HCT116 (cell line): ENCODE measurements around the gene TMEM176B. TPM values are rescaled to one million over a fixed set of nuclear protein-coding genes. Genes with fewer than 3 reads are reported as not detected.

ENCODE experiments used
- ATAC-seq: fragments of 200-7000 bp; cut with Tn5 transposase; 2 replicates; pipeline ENCODE4 v1.9.1; 2020; ENCODE audit warnings: mild to moderate bottlenecking, moderate library complexity
- BruUV-seq: library from RNA; stranded (reverse); fragments of 400-500 nt; replicated peaks from 2 replicates; lab custom pipeline; 2021; lab: Mats Ljungman, UMichigan
- CTCF ChIA-PET: fragments of 300-600 bp; sonication (Branson Sonifier 250); formaldehyde crosslinking; loops from one replicate; lab custom pipeline; 2021; ENCODE audit warnings: antibody characterized with exemption; lab: Charles Lee
- POLR2A ChIA-PET: fragments of 300-600, 350-600 bp; sonication (Branson Sonifier 250); formaldehyde crosslinking; loops from one replicate; lab custom pipeline; 2021; ENCODE audit warnings: antibody characterized with exemption; lab: Charles Lee
- RAD21 ChIA-PET, 2 experiments: fragments of 300-600 bp; sonication (Branson Sonifier 250); formaldehyde crosslinking; loops; one replicate each; lab custom pipeline; 2023; ENCODE audit warnings: low total read pairs in 2 of 2; ENCODE audit not compliant: uncharacterized antibody in 2 of 2, unreplicated experiment in 2 of 2, low non-redundant PET in 1 of 2; lab: Charles Lee
- DNase-seq: peaks from one replicate; pipeline ENCODE4 v3.0.0-alpha.2; 2010; ENCODE audit warnings: low read depth, low spot score
- H2AFZ ChIP-seq: fragments of 200-600 bp; shearing (Covaris generic), sonication (generic); 2 replicates; pipeline ENCODE4 v1.6.1; 2017; ENCODE audit warnings: low read depth, mixed run types, mixed read lengths, antibody characterized with exemption, low read length; ENCODE audit not compliant: poor library complexity, severe bottlenecking
- H3K27ac ChIP-seq: 2 replicates; pipeline ENCODE4 v1.5.1; 2012; ENCODE audit warnings: low read depth, low read length
- H3K27me3 ChIP-seq: fragments of 200-600 bp; sonication (generic); 2 replicates; pipeline ENCODE4 v1.6.1; 2016; ENCODE audit warnings: mixed run types, low read length, mixed read lengths; ENCODE audit not compliant: insufficient read depth
- H3K36me3 ChIP-seq, 2 experiments: fragments of 200-500 bp in 1 of 2; fragments of 200-600 bp in 1 of 2; sonication (Bioruptor generic) in 1 of 2; sonication (generic) in 1 of 2; 2 replicates each; pipeline versions ENCODE4 v1.5.1 to v1.6.1; 2014 to 2016; ENCODE audit warnings: low read length in 2 of 2, inconsistent platforms in 1 of 2, mixed read lengths in 1 of 2, mixed run types in 1 of 2; ENCODE audit not compliant: insufficient read depth in 2 of 2, control insufficient read depth in 1 of 2
- H3K4me1 ChIP-seq, 2 experiments: fragments of 200-600 bp in 1 of 2; sonication (generic) in 1 of 2; 2 replicates each; pipeline versions ENCODE4 v1.5.1 to v1.6.1; 2012 to 2017; ENCODE audit warnings: low read length in 2 of 2, inconsistent platforms in 1 of 2, mild to moderate bottlenecking in 1 of 2, mixed read lengths in 1 of 2, mixed run types in 1 of 2, moderate library complexity in 1 of 2; ENCODE audit not compliant: insufficient read depth in 2 of 2, control insufficient read depth in 1 of 2
- H3K4me2 ChIP-seq: fragments of 200-600 bp; sonication (generic); 2 replicates; pipeline ENCODE4 v1.6.1; 2017; ENCODE audit warnings: mixed run types, low read length, mixed read lengths
- H3K4me3 ChIP-seq, 2 experiments: fragments of 200-600 bp in 1 of 2; sonication (generic) in 1 of 2; replicated peaks in 1 of 2; 2 replicates each; pipeline ENCODE4 v1.5.1; 2011 to 2016; ENCODE audit warnings: low read length in 2 of 2, control low read depth in 1 of 2, low read depth in 1 of 2, mild to moderate bottlenecking in 1 of 2, mixed read lengths in 1 of 2, mixed run types in 1 of 2
- H3K79me2 ChIP-seq: fragments of 200-600 bp; sonication (generic); 2 replicates; pipeline ENCODE4 v1.6.1; 2017; ENCODE audit warnings: mild to moderate bottlenecking, mixed run types, low read length, moderate library complexity, mixed read lengths; ENCODE audit not compliant: insufficient read depth
- H3K9ac ChIP-seq: fragments of 200-600 bp; sonication (generic); 2 replicates; pipeline ENCODE4 v1.6.1; 2016; ENCODE audit warnings: low read length, mixed read lengths
- H3K9me2 ChIP-seq: fragments of 200-600 bp; sonication (generic), shearing (Covaris generic); 2 replicates; pipeline ENCODE4 v1.6.1; 2017; ENCODE audit warnings: mixed run types, mild to moderate bottlenecking, moderate library complexity; ENCODE audit not compliant: insufficient read depth
- H3K9me3 ChIP-seq, 2 experiments: fragments of 200-500 bp in 1 of 2; fragments of 200-600 bp in 1 of 2; sonication (Bioruptor generic) in 1 of 2; sonication (generic) in 1 of 2; 2 replicates each; pipeline ENCODE4 v1.6.1; 2014 to 2017; ENCODE audit warnings: low read length in 2 of 2, mixed read lengths in 2 of 2, inconsistent platforms in 1 of 2, low read depth in 1 of 2, mild to moderate bottlenecking in 1 of 2, mixed run types in 1 of 2, moderate library complexity in 1 of 2; ENCODE audit not compliant: control insufficient read depth in 1 of 2, insufficient read depth in 1 of 2
- H4K20me1 ChIP-seq: fragments of 200-600 bp; sonication (generic), shearing (Covaris generic); 2 replicates; pipeline ENCODE4 v1.6.1; 2017; ENCODE audit warnings: mixed run types, mild to moderate bottlenecking, moderate library complexity; ENCODE audit not compliant: insufficient read depth
- CBX3 ChIP-seq: IDR thresholded peaks from 2 replicates; pipeline ENCODE4 v1.6.1; 2012; ENCODE audit warnings: low read depth
- EGR1 ChIP-seq: IDR thresholded peaks from 2 replicates; pipeline ENCODE4 v1.6.1; 2012; ENCODE audit warnings: low read depth
- ELF1 ChIP-seq: IDR thresholded peaks from 2 replicates; pipeline ENCODE4 v1.6.1; 2012; ENCODE audit warnings: low read depth, borderline replicate concordance
- EZH2 ChIP-seq: fragments of 200-600 bp; sonication (generic); IDR thresholded peaks from 2 replicates; pipeline ENCODE4 v1.6.1; 2017; ENCODE audit warnings: antibody characterized with exemption, mixed run types
- FOSL1 ChIP-seq: IDR thresholded peaks from 2 replicates; pipeline ENCODE4 v1.6.1; 2012; ENCODE audit warnings: low read depth
- JUND ChIP-seq: IDR thresholded peaks from 2 replicates; pipeline ENCODE4 v1.6.1; 2012
- POLR2A ChIP-seq: IDR thresholded peaks from 2 replicates; pipeline ENCODE4 v1.7.0; 2011; ENCODE audit warnings: borderline replicate concordance; ENCODE audit not compliant: insufficient read depth, insufficient read length; ENCODE audit errors: extremely low read depth
- POLR2AphosphoS5 ChIP-seq: IDR thresholded peaks from 2 replicates; pipeline ENCODE4 v1.6.1; 2011; ENCODE audit warnings: mild to moderate bottlenecking, low read depth, low read length, moderate library complexity
- RAD21 ChIP-seq: IDR thresholded peaks from 2 replicates; pipeline ENCODE4 v1.6.1; 2012; ENCODE audit warnings: low read depth, mild to moderate bottlenecking
- SIN3A ChIP-seq: IDR thresholded peaks from 2 replicates; pipeline ENCODE4 v1.6.1; 2012; ENCODE audit warnings: low read depth
- SP1 ChIP-seq: IDR thresholded peaks from 2 replicates; pipeline ENCODE4 v1.6.1; 2012; ENCODE audit warnings: low read depth
- TCF7L2 ChIP-seq: IDR thresholded peaks from 2 replicates; pipeline ENCODE4 v1.7.0; 2011; ENCODE audit warnings: borderline replicate concordance, inconsistent platforms; ENCODE audit not compliant: insufficient read depth, insufficient read length; ENCODE audit errors: extremely low read depth
- YY1 ChIP-seq: IDR thresholded peaks from 2 replicates; pipeline ENCODE4 v1.6.1; 2011; ENCODE audit warnings: low read length, low read depth, moderate library complexity, mild to moderate bottlenecking; ENCODE audit not compliant: insufficient replicate concordance; ENCODE audit errors: extremely low read depth
- ZNF274 ChIP-seq: fragments of 200-500 bp; sonication (Bioruptor generic); IDR thresholded peaks from 2 replicates; pipeline ENCODE4 v1.6.1; 2014; ENCODE audit warnings: mild to moderate bottlenecking, low read depth, low read length, inconsistent platforms
- intact Hi-C: fragments of 100-400 bp; cut with micrococcal nuclease; formaldehyde crosslinking; loops from 2 replicates; pipeline ENCODE4 v1.10.0; 2022
- total RNA-seq: library from RNA; stranded (reverse); gene quantifications from one replicate; pipeline ENCODE4 v1.2.1, GENCODE V29; 2021; ENCODE audit not compliant: unreplicated experiment
- TF ChIP-seq, protein P1 (sequence below): IDR thresholded peaks from 2 replicates; pipeline ENCODE4 v1.6.1; 2011; ENCODE audit warnings: mild to moderate bottlenecking, low read length, moderate library complexity; ENCODE audit not compliant: insufficient replicate concordance; ENCODE audit errors: extremely low read depth
- TF ChIP-seq, protein P2 (sequence below): IDR thresholded peaks from 2 replicates; pipeline ENCODE4 v1.6.1; 2012
- TF ChIP-seq, protein P3 (sequence below): IDR thresholded peaks from 2 replicates; pipeline ENCODE4 v1.6.1; 2012; ENCODE audit warnings: low read depth
- TF ChIP-seq, protein P4 (sequence below), 3 experiments: fragments of 200-600 bp in 1 of 3; sonication (generic) in 1 of 3; IDR thresholded peaks in 2 of 3; conservative IDR thresholded peaks in 1 of 3; 2 replicates each; pipeline ENCODE4 v1.5.1; 2012 to 2017; ENCODE audit warnings: low read depth in 2 of 3, low read length in 2 of 3, antibody characterized with exemption in 1 of 3, borderline replicate concordance in 1 of 3, control low read depth in 1 of 3, mild to moderate bottlenecking in 1 of 3, mixed read lengths in 1 of 3, mixed run types in 1 of 3, moderate library complexity in 1 of 3; ENCODE audit not compliant: insufficient read depth in 1 of 3

The TMEM176B gene
- total RNA-seq, 1 experiment from 2014 or later, result 0.42 TPM

DNA sequence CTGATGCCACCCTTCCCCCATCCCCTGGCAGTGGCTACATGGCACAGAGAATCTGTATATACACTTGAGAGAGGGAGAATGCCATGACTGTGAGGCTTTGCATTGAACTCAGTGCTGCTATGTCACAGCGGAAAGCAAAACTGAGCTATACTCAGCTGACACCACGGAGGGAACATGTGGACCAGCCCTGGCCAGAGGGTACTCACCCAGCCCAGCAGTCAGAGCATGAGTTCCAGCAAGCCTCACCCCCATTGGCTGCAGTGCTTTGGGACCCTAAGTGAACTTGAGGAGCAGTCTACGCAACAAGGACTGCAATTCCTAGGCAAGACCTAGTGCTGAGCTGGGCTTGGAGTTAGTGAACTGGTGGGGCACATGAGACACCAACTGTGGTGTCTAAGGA is 41.9 kb upstream of the TMEM176B start (continued):
- TF ChIP-seq, protein P1, sequence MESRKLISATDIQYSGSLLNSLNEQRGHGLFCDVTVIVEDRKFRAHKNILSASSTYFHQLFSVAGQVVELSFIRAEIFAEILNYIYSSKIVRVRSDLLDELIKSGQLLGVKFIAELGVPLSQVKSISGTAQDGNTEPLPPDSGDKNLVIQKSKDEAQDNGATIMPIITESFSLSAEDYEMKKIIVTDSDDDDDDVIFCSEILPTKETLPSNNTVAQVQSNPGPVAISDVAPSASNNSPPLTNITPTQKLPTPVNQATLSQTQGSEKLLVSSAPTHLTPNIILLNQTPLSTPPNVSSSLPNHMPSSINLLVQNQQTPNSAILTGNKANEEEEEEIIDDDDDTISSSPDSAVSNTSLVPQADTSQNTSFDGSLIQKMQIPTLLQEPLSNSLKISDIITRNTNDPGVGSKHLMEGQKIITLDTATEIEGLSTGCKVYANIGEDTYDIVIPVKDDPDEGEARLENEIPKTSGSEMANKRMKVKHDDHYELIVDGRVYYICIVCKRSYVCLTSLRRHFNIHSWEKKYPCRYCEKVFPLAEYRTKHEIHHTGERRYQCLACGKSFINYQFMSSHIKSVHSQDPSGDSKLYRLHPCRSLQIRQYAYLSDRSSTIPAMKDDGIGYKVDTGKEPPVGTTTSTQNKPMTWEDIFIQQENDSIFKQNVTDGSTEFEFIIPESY, result no peak
- TF ChIP-seq SP1, result no peak
- no peak for TF ChIP-seq POLR2AphosphoS5

DNA sequence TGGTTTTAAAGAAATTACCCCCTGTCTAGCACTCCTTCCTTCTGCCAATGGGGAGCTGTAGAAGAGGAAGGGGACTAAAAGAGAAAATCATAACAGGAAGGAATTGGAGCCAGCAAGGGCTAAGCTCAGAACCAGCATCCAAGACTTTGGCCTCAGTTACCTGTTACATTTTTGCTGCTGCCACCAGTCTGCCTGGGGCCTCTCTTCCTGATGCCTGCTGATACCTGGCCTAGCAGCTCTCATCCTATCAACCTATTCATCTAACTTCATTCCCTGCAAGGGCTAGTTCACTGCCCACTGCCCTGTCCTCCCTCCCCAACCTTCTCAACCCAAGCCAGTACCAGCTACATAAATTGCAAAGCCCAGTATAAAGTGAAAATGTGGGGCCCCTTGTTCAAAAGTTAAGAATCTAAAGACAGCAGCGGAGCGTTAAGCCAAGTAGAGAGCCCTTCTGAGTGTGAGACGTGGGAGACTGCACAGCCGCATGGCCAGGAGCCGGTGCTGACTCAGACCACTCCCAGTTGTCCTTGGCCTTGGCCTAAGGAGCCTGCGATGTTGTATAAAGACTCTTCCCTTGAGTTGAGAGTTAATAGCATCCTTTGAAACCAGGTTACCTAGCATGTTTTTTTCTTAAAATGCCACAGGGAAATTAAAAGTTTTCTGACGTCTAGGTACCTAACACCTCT is 38.9 kb upstream of the TMEM176B start:
- H4K20me1 ChIP-seq, result no peaks in the 10 kb centered on the region
- BruUV-seq, result no TSS peak
- H3K79me2 ChIP-seq, result no peaks in the 10 kb centered on the region
- no peak overlapping the region for H3K9ac ChIP-seq
- no peak for DNase-seq
- ChIA-PET RAD21 (no interaction called here), POLR2A (no interaction called here), CTCF (no interaction called here)
- no peak for ATAC-seq
- H3K27me3 ChIP-seq, result peaks cover 26% of the 10 kb centered on the region
- no peak overlapping the region for H3K4me3 ChIP-seq
- H3K27ac ChIP-seq, result no peak overlapping the region
- no peaks in the 10 kb centered on the region for H3K9me2 ChIP-seq
- no peaks in the 10 kb centered on the region for H3K9me3 ChIP-seq
- H3K36me3 ChIP-seq, result no peaks in the 10 kb centered on the region
- no peaks in the 10 kb centered on the region for H3K4me1 ChIP-seq
- no peak overlapping the region for H2AFZ ChIP-seq
- intact Hi-C loops, result no loop called here
- no peak overlapping the region for H3K4me2 ChIP-seq
- TF ChIP-seq, protein P2, sequence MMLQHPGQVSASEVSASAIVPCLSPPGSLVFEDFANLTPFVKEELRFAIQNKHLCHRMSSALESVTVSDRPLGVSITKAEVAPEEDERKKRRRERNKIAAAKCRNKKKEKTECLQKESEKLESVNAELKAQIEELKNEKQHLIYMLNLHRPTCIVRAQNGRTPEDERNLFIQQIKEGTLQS, result no peak
- no peak for TF ChIP-seq ELF1
- no peak for TF ChIP-seq TCF7L2
- no peak for TF ChIP-seq JUND
- TF ChIP-seq ZNF274, result no peak
- no peak for TF ChIP-seq FOSL1
- no peak for TF ChIP-seq RAD21
- no peak for TF ChIP-seq SIN3A
- TF ChIP-seq EGR1, result no peak
- no peak for TF ChIP-seq EZH2
- TF ChIP-seq YY1, result no peak
- TF ChIP-seq POLR2A, result no peak
- TF ChIP-seq SP1, result no peak
- TF ChIP-seq, protein P3, sequence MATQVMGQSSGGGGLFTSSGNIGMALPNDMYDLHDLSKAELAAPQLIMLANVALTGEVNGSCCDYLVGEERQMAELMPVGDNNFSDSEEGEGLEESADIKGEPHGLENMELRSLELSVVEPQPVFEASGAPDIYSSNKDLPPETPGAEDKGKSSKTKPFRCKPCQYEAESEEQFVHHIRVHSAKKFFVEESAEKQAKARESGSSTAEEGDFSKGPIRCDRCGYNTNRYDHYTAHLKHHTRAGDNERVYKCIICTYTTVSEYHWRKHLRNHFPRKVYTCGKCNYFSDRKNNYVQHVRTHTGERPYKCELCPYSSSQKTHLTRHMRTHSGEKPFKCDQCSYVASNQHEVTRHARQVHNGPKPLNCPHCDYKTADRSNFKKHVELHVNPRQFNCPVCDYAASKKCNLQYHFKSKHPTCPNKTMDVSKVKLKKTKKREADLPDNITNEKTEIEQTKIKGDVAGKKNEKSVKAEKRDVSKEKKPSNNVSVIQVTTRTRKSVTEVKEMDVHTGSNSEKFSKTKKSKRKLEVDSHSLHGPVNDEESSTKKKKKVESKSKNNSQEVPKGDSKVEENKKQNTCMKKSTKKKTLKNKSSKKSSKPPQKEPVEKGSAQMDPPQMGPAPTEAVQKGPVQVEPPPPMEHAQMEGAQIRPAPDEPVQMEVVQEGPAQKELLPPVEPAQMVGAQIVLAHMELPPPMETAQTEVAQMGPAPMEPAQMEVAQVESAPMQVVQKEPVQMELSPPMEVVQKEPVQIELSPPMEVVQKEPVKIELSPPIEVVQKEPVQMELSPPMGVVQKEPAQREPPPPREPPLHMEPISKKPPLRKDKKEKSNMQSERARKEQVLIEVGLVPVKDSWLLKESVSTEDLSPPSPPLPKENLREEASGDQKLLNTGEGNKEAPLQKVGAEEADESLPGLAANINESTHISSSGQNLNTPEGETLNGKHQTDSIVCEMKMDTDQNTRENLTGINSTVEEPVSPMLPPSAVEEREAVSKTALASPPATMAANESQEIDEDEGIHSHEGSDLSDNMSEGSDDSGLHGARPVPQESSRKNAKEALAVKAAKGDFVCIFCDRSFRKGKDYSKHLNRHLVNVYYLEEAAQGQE, result no peak
- TF ChIP-seq, protein P4, sequence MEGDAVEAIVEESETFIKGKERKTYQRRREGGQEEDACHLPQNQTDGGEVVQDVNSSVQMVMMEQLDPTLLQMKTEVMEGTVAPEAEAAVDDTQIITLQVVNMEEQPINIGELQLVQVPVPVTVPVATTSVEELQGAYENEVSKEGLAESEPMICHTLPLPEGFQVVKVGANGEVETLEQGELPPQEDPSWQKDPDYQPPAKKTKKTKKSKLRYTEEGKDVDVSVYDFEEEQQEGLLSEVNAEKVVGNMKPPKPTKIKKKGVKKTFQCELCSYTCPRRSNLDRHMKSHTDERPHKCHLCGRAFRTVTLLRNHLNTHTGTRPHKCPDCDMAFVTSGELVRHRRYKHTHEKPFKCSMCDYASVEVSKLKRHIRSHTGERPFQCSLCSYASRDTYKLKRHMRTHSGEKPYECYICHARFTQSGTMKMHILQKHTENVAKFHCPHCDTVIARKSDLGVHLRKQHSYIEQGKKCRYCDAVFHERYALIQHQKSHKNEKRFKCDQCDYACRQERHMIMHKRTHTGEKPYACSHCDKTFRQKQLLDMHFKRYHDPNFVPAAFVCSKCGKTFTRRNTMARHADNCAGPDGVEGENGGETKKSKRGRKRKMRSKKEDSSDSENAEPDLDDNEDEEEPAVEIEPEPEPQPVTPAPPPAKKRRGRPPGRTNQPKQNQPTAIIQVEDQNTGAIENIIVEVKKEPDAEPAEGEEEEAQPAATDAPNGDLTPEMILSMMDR (IDR thresholded peaks at IDR 0.05 in 2 of 3, conservative IDR thresholded peaks at IDR 0.05 in 1 of 3; ENCODE audit: borderline replicate concordance in 1 of 3, insufficient read depth in 1 of 3, low read depth in 2 of 3, low read length in 2 of 3), result no peak
- no peak for TF ChIP-seq POLR2AphosphoS5
- no peak for TF ChIP-seq CBX3
